C4-2B (cell line): ENCODE measurements around the gene SSRP1.

Experiments
- CTCF ChIP-seq: fragments of 450-650 bp; conservative IDR thresholded peaks from 2 replicates; pipeline ENCODE4 v1.5.1; 2017; ENCODE audit warnings: mild to moderate bottlenecking
- ZFX ChIP-seq: fragments of 450-650 bp; IDR thresholded peaks from 2 replicates; pipeline ENCODE4 v1.6.1; 2017

- TF ChIP-seq CTCF (no peak), ZFX (no peak)
Observed at GRCh38 chr11:57357310-57357709, 21.6 kb upstream of the SSRP1 start.
